HepG2 (cell line): ENCODE results near the gene TP53TG5. TPM values are rescaled to one million over a fixed set of nuclear protein-coding genes. Genes with fewer than 3 reads are reported as not detected.

Experiments used
- AGO2 ChIP-seq: fragments of 200-400 bp; formaldehyde crosslinking; optimal IDR thresholded peaks from 2 replicates; pipeline ENCODE3; 2017; ENCODE audit warnings: mild to moderate bottlenecking, low read depth, low read length, moderate library complexity
- EP300 ChIP-seq, 3 experiments: sonication (generic) in 1 of 3; formaldehyde crosslinking in 1 of 3; IDR thresholded peaks; 2 replicates each; pipeline versions ENCODE4 v1.5.1 to v1.6.1; 2011 to 2020; ENCODE audit warnings: low read depth in 2 of 3, low read length in 2 of 3, borderline replicate concordance in 1 of 3, improper control_type of control experiment in 1 of 3, mild to moderate bottlenecking in 1 of 3, missing genetic modification reagents in 1 of 3, moderate library complexity in 1 of 3
- SOX6 ChIP-seq, 2 experiments: fragments of 450-650 bp in 1 of 2; sonication (generic) in 1 of 2; formaldehyde crosslinking in 1 of 2; IDR thresholded peaks; 2 replicates each; pipeline versions ENCODE4 v1.4.0 to v1.6.1; 2017 to 2020; ENCODE audit warnings: antibody characterized with exemption in 1 of 2, mild to moderate bottlenecking in 1 of 2, missing genetic modification reagents in 1 of 2
- ZNF441 ChIP-seq: sonication (generic); formaldehyde crosslinking; IDR thresholded peaks from 2 replicates; pipeline ENCODE4 v1.7.0; 2021; ENCODE audit warnings: missing genetic modification reagents, borderline replicate concordance
- polyA plus RNA-seq, 8 experiments: library from polyadenylated mRNA; depleted of rRNA in 3 of 8; stranded (reverse) in 7 of 8; unstranded in 1 of 8; fragments of >200 nt; fragmentation: Illumina TruSeq in 4 of 8; extraction: Trizol in 4 of 8; gene quantifications; 2 replicates each; pipeline versions ENCODE4 v1.2.1 to v1.2.3, GENCODE V29; 2011 to 2016; ENCODE audit warnings: low read depth in 4 of 8, missing spikeins in 1 of 8, mixed read lengths in 1 of 8; ENCODE audit not compliant: insufficient read depth in 1 of 8
- total RNA-seq, 5 experiments: library from RNA; depleted of rRNA; stranded (reverse); fragments of >200 nt; fragmentation: Illumina TruSeq; extraction: Trizol; gene quantifications; 2 replicates each; pipeline ENCODE4 v1.2.3, GENCODE V29; 2016; ENCODE audit warnings: low read depth in 1 of 5
- TF ChIP-seq, protein P1 (sequence below): sonication (generic); formaldehyde crosslinking; IDR thresholded peaks from 2 replicates; pipeline ENCODE4 v1.9.0; 2021; ENCODE audit warnings: missing genetic modification reagents, mild to moderate bottlenecking, borderline replicate concordance
- TF ChIP-seq, protein P2 (sequence below): IDR thresholded peaks from 2 replicates; pipeline ENCODE4 v1.6.1; 2016; ENCODE audit warnings: missing compliant biosample characterization, missing genetic modification reagents, borderline replicate concordance
- TF ChIP-seq, protein P3 (sequence below): sonication (generic); formaldehyde crosslinking; IDR thresholded peaks from 2 replicates; pipeline ENCODE4 v1.4.0; 2020; ENCODE audit warnings: mild to moderate bottlenecking, missing genetic modification reagents
- TF ChIP-seq, protein P4 (sequence below), 2 experiments: sonication (generic) in 1 of 2; formaldehyde crosslinking in 1 of 2; IDR thresholded peaks; 2 replicates each; pipeline versions ENCODE4 v1.4.0 to v1.6.1; 2016 to 2020; ENCODE audit warnings: borderline replicate concordance in 1 of 2, low read depth in 1 of 2, mild to moderate bottlenecking in 1 of 2, missing genetic modification reagents in 1 of 2
- TF ChIP-seq, protein P5 (sequence below): sonication (generic); formaldehyde crosslinking; IDR thresholded peaks from 2 replicates; pipeline ENCODE4 v1.5.1; 2020; ENCODE audit warnings: mild to moderate bottlenecking, missing genetic modification reagents, borderline replicate concordance

The TP53TG5 gene
- total and polyA plus RNA-seq, 2 of the 13 experiments (the other 11 are each of a cell fraction or from before 2014, with no cell fraction given) = 0.11 TPM; not detected in 1

DNA sequence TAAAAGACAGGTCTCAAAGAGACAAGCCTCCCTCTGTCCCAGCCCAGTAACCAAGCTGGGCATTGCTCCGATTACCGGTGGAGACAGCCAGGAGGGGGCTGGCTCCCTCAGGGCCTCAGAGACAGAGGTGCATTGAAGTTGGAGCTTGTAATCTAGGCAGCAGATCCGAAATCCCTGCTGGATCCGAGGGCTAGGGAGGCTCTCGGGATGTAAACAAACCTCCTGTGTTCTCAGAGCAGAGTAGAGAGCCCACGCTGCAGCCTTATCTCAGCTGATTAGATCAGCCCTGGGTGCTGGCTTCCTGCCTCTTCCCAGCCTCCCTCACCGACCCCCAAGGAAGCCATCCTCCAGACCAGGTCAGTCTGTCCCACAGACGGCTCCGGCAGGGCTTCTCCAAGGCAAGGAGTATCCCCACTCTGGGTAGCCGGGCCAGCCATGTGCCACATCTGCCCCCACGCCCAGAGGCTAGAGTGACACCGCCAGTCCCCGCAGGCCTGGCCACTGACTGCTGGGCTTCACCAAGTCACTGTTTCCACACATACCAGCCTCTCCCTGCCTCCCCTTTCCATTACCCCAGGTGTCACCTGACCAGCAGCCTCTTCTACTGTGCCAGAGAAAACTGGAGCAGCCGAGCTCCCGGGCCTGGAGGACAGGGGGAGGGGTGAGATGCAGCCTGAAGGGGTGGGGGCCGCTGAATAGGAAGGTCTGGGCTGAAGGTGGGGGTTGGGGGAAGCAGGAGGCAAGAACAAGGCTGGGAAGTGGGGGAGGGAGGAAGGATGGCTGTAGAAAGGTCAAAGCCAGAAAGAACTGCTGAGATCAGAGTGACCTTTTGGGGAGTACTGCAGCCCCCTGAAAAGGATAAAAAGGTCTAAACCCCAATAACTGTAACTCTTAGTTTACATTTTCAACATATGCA, 35.9 kb downstream of the TP53TG5 start (continued):
- TF ChIP-seq SOX6 (IDR thresholded peaks at IDR 0.05) (no peak), SOX6 (CRISPR knock-in tag; IDR thresholded peaks at IDR 0.05) (peak; percentile 72), AGO2 (peak; percentile 80), ZNF441 (CRISPR knock-in tag) (peak; percentile 70; the same call in 1 of the 2 replicates), EP300 (IDR thresholded peaks at IDR 0.05; ENCODE audit: low read depth in 2 of 2, low read length in 2 of 2) (peak; percentile 2 to 38; a peak in 1 of 4 replicates), EP300 (CRISPR knock-in tag; IDR thresholded peaks at IDR 0.05; ENCODE audit: borderline replicate concordance) (peak; percentile 29; the same call in 1 of the 2 replicates)
- TF ChIP-seq, protein P1, sequence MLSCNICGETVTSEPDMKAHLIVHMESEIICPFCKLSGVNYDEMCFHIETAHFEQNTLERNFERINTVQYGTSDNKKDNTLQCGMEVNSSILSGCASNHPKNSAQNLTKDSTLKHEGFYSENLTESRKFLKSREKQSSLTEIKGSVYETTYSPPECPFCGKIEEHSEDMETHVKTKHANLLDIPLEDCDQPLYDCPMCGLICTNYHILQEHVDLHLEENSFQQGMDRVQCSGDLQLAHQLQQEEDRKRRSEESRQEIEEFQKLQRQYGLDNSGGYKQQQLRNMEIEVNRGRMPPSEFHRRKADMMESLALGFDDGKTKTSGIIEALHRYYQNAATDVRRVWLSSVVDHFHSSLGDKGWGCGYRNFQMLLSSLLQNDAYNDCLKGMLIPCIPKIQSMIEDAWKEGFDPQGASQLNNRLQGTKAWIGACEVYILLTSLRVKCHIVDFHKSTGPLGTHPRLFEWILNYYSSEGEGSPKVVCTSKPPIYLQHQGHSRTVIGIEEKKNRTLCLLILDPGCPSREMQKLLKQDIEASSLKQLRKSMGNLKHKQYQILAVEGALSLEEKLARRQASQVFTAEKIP (CRISPR knock-in tag) = no peak
- TF ChIP-seq, protein P2, sequence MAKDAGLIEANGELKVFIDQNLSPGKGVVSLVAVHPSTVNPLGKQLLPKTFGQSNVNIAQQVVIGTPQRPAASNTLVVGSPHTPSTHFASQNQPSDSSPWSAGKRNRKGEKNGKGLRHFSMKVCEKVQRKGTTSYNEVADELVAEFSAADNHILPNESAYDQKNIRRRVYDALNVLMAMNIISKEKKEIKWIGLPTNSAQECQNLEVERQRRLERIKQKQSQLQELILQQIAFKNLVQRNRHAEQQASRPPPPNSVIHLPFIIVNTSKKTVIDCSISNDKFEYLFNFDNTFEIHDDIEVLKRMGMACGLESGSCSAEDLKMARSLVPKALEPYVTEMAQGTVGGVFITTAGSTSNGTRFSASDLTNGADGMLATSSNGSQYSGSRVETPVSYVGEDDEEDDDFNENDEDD (CRISPR knock-in tag) = no peak
- TF ChIP-seq, protein P3, sequence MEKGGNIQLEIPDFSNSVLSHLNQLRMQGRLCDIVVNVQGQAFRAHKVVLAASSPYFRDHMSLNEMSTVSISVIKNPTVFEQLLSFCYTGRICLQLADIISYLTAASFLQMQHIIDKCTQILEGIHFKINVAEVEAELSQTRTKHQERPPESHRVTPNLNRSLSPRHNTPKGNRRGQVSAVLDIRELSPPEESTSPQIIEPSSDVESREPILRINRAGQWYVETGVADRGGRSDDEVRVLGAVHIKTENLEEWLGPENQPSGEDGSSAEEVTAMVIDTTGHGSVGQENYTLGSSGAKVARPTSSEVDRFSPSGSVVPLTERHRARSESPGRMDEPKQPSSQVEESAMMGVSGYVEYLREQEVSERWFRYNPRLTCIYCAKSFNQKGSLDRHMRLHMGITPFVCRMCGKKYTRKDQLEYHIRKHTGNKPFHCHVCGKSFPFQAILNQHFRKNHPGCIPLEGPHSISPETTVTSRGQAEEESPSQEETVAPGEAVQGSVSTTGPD = peak; percentile 47; the same call in 1 of the 2 replicates
- TF ChIP-seq, protein P4, sequence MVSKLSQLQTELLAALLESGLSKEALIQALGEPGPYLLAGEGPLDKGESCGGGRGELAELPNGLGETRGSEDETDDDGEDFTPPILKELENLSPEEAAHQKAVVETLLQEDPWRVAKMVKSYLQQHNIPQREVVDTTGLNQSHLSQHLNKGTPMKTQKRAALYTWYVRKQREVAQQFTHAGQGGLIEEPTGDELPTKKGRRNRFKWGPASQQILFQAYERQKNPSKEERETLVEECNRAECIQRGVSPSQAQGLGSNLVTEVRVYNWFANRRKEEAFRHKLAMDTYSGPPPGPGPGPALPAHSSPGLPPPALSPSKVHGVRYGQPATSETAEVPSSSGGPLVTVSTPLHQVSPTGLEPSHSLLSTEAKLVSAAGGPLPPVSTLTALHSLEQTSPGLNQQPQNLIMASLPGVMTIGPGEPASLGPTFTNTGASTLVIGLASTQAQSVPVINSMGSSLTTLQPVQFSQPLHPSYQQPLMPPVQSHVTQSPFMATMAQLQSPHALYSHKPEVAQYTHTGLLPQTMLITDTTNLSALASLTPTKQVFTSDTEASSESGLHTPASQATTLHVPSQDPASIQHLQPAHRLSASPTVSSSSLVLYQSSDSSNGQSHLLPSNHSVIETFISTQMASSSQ (IDR thresholded peaks at IDR 0.05; ENCODE audit: low read depth) = peak; percentile 7; the same call in 1 of the 2 replicates
- TF ChIP-seq, protein P4 (CRISPR knock-in tag; IDR thresholded peaks at IDR 0.05; ENCODE audit: borderline replicate concordance) = 0 out of 2 replicates have a peak, but pooled peaks have one; percentile 52
- TF ChIP-seq, protein P5, sequence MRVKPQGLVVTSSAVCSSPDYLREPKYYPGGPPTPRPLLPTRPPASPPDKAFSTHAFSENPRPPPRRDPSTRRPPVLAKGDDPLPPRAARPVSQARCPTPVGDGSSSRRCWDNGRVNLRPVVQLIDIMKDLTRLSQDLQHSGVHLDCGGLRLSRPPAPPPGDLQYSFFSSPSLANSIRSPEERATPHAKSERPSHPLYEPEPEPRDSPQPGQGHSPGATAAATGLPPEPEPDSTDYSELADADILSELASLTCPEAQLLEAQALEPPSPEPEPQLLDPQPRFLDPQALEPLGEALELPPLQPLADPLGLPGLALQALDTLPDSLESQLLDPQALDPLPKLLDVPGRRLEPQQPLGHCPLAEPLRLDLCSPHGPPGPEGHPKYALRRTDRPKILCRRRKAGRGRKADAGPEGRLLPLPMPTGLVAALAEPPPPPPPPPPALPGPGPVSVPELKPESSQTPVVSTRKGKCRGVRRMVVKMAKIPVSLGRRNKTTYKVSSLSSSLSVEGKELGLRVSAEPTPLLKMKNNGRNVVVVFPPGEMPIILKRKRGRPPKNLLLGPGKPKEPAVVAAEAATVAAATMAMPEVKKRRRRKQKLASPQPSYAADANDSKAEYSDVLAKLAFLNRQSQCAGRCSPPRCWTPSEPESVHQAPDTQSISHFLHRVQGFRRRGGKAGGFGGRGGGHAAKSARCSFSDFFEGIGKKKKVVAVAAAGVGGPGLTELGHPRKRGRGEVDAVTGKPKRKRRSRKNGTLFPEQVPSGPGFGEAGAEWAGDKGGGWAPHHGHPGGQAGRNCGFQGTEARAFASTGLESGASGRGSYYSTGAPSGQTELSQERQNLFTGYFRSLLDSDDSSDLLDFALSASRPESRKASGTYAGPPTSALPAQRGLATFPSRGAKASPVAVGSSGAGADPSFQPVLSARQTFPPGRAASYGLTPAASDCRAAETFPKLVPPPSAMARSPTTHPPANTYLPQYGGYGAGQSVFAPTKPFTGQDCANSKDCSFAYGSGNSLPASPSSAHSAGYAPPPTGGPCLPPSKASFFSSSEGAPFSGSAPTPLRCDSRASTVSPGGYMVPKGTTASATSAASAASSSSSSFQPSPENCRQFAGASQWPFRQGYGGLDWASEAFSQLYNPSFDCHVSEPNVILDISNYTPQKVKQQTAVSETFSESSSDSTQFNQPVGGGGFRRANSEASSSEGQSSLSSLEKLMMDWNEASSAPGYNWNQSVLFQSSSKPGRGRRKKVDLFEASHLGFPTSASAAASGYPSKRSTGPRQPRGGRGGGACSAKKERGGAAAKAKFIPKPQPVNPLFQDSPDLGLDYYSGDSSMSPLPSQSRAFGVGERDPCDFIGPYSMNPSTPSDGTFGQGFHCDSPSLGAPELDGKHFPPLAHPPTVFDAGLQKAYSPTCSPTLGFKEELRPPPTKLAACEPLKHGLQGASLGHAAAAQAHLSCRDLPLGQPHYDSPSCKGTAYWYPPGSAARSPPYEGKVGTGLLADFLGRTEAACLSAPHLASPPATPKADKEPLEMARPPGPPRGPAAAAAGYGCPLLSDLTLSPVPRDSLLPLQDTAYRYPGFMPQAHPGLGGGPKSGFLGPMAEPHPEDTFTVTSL = peak; percentile 59; the same call in 1 of the 2 replicates
